ENCODE results near the gene PHF24.
"Not testable (repeated sequence)": the region's sequence is repeated elsewhere in the genome, so short reads cannot be mapped to it uniquely, and the experiment has no call there.

PHF24 gene

GRCh38 chr9:34957492-34958410 is at the start of gene PHF24:
Gene PHF24 (plus strand): TSS chr9:34958285. CDS start chr9:34971299, 13,014 bp downstream.
- peak; percentile 51 for DNase-seq

GRCh38 chr9:34927061-34927460 is 31.0 kb upstream of the PHF24 start:
- DNase-seq: no peak

GRCh38 chr9:34928921-34929320 is 29.2 kb upstream of the PHF24 start:
- DNase-seq: no peak

- DNase-seq: peak; percentile 67
These were observed 28.5 kb upstream of the PHF24 start for GRCh38 chr9:34929506-34930102.

GRCh38 chr9:34939989-34940388 is 18.1 kb upstream of the PHF24 start:
- DNase-seq: peak; percentile 59

GRCh38 chr9:34948451-34948850 is 9.6 kb upstream of the PHF24 start:
- DNase-seq: no peak

GRCh38 chr9:34954225-34954624 is 3.9 kb upstream of the PHF24 start:
- DNase-seq: peak; percentile 90

- not testable (repeated sequence) for DNase-seq
These were observed 2.0 kb upstream of the PHF24 start for GRCh38 chr9:34956066-34956465.

- no peak for DNase-seq
These were observed 1.4 kb upstream of the PHF24 start for GRCh38 chr9:34956648-34957047.

- no peak for DNase-seq
These were observed 412 bp downstream of the PHF24 start for GRCh38 chr9:34958411-34958982.

- no peak for DNase-seq
These were observed 1.4 kb downstream of the PHF24 start for GRCh38 chr9:34959461-34959860.

- DNase-seq: no peak
These were observed 3.7 kb downstream of the PHF24 start for GRCh38 chr9:34961574-34962490.

- DNase-seq: no peak
These were observed 4.5 kb downstream of the PHF24 start for GRCh38 chr9:34962546-34962945.

GRCh38 chr9:34963552-34963951 is 5.5 kb downstream of the PHF24 start:
- DNase-seq: no peak

GRCh38 chr9:34964458-34964857 is 6.4 kb downstream of the PHF24 start:
- DNase-seq: no peak

- no peak for DNase-seq
These were observed 13.2 kb downstream of the PHF24 start for GRCh38 chr9:34971146-34971811.

GRCh38 chr9:34974664-34975063 is 16.6 kb downstream of the PHF24 start:
- no peak for DNase-seq

GRCh38 chr9:34976441-34976840 is 18.4 kb downstream of the PHF24 start:
- DNase-seq: no peak

GRCh38 chr9:34976992-34977391 is 18.9 kb downstream of the PHF24 start:
- DNase-seq: no peak

- DNase-seq: no peak
These were observed 22.2 kb downstream of the PHF24 start for GRCh38 chr9:34980181-34980761.

- DNase-seq: no peak
These were observed 24.3 kb downstream of the PHF24 start for GRCh38 chr9:34982361-34982760.

GRCh38 chr9:34983209-34983608 is 25.1 kb downstream of the PHF24 start:
- DNase-seq: no peak

All from eye (tissue), 1 donor.